Measurements from ENCODE around the gene ZNF280D. TPM values are rescaled to one million over a fixed set of nuclear protein-coding genes. Genes with fewer than 3 reads are reported as not detected.
"Not testable (repeated sequence)": the region's sequence is repeated elsewhere in the genome, so short reads cannot be mapped to it uniquely, and the experiment has no call there.

The ZNF280D gene, protein sequence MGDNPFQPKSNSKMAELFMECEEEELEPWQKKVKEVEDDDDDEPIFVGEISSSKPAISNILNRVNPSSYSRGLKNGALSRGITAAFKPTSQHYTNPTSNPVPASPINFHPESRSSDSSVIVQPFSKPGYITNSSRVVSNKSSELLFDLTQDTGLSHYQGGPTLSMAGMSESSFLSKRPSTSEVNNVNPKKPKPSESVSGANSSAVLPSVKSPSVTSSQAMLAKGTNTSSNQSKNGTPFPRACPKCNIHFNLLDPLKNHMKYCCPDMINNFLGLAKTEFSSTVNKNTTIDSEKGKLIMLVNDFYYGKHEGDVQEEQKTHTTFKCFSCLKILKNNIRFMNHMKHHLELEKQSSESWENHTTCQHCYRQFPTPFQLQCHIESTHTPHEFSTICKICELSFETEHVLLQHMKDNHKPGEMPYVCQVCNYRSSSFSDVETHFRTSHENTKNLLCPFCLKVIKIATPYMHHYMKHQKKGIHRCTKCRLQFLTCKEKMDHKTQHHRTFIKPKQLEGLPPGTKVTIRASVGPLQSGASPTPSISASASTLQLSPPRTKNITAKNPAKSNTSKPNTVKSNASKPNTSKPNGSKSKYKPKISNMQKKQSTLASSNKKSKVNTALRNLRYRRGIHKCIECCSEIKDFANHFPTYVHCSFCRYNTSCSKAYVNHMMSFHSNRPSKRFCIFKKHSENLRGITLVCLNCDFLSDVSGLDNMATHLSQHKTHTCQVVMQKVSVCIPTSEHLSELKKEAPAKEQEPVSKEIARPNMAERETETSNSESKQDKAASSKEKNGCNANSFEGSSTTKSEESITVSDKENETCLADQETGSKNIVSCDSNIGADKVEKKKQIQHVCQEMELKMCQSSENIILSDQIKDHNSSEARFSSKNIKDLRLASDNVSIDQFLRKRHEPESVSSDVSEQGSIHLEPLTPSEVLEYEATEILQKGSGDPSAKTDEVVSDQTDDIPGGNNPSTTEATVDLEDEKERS
- 10 to 100 TPM; 41.5 to 55.7 (median 54.4) TPM for polyA plus RNA-seq (ENCODE audit: insufficient read length in 4 of 4)

DNA sequence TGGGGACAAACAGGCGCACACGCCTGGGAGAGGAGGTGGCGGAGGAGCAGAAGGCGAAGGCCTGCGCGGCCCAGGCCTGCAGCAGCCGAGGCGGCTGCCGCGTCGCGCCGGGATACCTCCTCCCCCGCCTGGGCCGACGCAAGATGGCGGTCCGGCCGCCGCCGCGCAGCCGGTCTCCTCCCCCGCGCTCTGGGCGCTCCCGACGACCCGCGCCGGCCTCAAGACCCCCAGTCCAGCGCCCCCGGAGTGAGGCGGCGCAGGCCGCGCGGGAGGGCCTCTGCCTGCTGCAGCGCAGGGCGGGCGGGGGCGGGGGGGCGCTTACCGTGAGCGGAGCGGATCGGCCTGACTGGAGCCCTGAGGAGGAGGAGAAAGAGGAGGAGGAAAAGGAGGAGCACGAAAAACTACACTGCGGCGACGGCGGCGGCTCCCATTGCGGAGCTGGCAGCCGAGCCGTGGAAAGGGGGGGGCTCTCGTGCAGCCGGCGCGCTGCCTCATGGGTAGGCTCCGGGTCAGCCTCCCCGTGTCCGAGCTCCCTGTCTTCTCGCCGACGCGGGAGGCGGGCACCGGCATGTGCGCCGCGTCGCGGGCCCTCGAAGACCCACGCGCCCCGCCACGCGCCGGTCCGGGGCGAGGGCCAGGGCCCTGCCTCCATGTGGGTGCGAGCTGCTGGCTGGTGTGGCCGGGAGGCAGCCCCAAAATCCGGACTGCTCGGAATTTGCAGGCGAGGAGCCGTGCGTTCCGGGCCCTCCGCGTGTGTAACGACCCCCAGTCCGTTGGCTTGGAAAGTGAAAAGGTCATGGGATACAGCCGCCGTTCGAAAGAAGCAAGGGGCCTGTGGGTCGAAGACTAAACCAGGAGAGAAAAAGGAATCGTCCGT, at the start of gene ZNF280D:
Gene ZNF280D (minus strand): TSS at position 374 of the 877 bp plus-strand sequence. CDS start 26,400 bp downstream, outside the sequence.
- DNase-seq (ENCODE audit: low read depth in 4 of 4, low spot score in 3 of 4): peak; percentile 76 to 80 (median 78)

DNA sequence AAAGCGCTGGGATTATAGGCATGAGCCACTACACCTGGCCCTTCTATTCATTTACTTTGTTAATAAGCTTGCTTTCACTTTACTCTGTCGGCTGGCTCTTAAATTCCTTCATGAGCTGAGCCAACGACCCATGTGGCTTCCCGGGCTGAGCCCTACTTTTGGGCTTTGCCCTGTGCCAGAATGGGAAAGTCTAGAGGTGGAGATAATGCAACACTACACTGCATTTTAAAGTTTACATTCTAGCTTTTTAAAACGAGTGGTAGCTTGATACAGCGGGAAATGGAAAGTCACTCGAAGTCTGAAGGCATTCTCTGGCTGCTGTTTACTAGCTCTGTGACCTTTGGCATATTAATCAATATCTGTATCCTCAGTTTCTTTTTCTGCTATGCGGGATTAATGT, 49.0 kb upstream of the ZNF280D start:
- no peak for DNase-seq (ENCODE audit: low read depth in 4 of 4, low spot score in 3 of 4)

DNA sequence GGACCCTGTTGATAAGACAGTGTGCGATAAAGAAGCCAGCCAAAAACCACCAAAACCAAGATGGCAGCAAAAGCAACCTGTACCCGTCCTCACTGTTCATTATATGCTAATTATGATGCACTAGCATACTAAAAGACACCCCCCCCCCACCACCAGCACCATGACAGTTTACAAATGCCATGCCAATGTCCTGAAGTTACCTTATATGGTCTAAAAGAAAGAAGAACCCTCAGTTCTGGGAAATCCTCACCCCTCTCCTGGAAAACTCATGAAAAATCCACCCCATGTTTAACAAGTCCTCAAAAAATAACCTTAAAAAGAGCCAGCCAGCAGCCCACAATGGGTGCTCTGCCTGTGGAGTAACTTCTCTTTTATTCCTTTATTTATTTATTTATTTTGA, 48.4 kb upstream of the ZNF280D start:
- DNase-seq (ENCODE audit: low read depth in 4 of 4, low spot score in 3 of 4): no peak

DNA sequence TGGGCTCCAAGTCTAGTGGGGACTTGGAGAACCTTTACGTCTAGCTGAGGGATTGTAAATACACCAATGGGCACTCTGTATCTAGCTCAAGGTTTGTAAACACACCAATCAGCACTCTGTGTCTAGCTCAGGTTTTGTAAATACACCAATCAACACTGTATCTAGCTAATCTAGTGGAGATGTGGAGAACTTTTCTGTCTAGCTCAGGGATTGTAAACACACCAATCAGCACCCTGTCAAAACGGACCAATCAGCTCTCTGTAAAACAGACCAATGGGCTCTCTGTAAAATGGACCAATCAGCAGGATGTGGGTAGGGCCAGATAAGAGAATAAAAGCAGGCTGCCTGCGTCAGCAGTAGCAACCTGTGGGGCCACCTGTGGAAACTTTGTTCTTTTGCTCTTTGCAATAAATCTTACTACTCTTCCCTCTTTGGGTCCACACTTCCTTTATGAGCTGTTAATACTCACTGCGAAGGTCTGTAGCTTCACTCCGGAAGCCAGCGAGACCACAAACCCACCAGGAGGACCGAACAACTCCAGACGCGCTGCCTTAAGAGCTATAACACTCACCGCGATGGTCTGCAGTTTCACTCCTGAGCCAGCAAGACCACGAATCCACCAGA, 46.9 kb upstream of the ZNF280D start:
- DNase-seq (ENCODE audit: low read depth in 4 of 4, low spot score in 3 of 4): not testable (repeated sequence)

DNA sequence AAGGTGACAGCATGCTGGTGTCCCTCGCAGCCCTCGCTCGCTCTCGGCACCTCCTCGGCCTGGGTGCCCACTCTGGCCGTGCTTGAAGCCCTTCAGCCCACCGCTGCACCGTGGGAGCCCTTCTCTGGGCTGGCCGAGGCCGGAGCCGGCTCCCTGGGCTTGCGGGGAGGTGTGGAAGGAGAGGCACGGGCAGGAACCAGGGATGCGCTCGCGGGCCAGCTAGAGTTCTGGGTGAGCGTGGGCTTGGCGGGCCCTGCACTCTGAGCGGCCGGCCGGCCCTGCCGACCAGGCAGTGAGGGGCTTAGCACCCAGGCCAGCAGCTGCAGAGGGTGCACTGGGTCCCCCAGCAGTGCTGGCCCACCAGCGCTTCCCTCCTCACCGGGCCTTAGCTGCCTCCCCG, 46.1 kb upstream of the ZNF280D start:
- not testable (repeated sequence) for DNase-seq (ENCODE audit: low read depth in 4 of 4, low spot score in 3 of 4)

DNA sequence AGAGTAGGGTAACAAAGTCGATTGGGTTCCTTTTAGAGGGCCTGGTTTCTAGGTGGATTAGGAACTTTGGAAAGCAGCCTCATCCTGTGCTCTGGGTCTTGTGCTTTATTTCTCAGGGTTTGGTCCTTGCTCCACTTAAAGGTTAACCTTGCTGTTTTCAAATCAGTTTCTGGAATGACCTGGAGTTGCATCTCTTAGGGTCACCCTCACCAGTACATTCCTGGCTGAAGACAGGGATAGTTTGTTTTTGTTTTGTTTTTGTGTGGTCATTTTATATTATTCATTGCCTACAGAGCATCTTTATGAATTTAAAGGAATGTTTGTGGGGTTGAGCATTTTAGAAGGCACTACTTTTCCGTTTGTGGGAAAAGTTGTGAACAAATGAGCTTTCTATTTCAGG, 45.5 kb upstream of the ZNF280D start:
- DNase-seq (ENCODE audit: low read depth in 4 of 4, low spot score in 3 of 4): no peak

DNA sequence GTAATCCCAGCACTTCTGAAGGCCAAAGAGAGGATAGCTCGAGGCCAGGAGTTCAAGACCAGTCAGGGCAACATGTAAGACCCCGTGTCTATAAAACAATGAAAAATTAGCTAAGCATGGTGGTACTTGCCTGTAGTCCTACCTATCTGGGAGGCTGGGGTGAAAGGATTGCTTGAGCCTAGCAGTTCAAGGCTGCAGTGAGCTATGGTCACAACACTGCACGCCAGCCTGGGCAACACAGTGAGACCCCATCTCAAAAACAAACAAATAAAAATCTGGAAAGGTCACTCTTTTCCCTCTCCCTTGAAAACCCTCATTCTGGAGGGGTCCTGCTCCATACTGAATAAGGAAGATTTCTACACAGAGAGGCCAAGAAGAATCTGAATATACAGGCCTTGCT, 43.5 kb upstream of the ZNF280D start:
- no peak for DNase-seq (ENCODE audit: low read depth in 4 of 4, low spot score in 3 of 4)

DNA sequence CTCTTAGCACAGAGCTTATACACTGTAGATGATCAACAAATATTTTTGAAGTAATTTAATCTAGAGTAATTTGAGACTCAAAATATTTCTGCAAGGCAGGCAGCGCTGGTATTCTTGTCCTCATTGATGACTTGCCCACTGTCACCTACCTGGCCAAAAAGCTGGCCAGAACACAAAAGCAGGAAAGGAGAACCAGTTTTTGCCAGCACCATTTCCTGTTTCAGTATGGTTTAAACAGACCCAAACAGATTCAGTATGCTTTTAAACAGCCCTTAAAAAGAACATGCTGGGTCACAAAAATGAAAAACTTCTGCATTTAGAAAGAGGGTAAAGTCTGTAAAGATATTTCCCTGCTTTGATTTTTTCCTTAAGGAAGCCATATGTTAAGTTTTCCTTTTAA, 42.3 kb upstream of the ZNF280D start:
- no peak for DNase-seq (ENCODE audit: low read depth in 4 of 4, low spot score in 3 of 4)

DNA sequence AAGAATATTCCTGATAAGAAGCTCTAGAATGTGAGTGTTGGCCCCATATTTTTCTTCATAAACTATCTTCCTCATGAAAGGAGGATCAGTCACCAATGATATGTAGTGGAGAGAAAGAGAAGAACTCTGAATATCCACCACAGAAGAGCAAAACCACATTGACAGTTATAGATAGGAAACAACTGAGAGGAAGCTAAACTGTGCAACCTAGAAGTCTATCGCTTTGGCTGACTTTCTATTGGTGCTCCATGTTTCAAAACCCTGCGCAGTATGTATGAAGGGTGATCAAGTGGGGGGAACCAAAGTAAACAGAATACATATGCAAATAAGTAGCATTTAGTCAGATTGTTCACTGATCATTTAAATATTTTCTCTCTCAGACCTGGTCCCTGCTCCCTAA, 41.0 kb upstream of the ZNF280D start:
- DNase-seq (ENCODE audit: low read depth in 4 of 4, low spot score in 3 of 4): no peak

DNA sequence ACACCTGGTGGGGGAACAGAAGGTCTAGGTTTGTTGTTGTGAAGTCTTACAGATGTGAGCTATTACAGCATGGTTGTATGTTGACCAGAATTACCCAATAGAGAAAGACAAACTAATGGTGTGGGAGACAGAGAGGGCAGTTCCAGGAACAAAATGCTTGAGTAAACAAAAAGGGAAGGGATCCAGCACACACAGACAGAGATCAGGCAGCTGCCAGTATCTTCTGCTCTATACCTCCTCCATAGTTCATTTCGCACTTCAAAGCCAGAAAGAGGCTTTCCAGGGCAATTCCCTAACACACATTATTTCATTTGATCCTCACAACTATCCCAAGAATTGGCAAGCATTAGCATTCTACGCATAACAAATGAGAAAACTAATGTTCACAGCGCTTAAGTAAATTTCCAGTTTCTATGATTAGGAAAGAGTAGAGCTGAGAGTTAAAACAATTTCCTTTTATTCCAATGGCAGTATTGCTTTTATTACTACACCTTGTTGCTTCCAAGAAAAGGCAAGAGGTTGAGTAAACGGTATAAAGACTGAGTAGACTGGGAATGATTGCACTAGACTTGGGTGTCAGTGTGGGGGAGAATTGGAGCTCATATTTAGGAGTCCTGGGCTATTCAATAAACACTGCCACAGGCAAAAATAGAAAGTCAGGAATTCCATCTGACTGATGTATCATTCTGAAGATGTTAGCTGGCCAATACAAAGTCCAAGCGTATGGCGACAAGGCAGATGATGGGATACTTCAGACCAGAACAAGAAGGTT, 39.7 kb upstream of the ZNF280D start:
- peak in 1 of 4 donors; percentile 6 for DNase-seq (ENCODE audit: low read depth in 4 of 4, low spot score in 3 of 4)

DNA sequence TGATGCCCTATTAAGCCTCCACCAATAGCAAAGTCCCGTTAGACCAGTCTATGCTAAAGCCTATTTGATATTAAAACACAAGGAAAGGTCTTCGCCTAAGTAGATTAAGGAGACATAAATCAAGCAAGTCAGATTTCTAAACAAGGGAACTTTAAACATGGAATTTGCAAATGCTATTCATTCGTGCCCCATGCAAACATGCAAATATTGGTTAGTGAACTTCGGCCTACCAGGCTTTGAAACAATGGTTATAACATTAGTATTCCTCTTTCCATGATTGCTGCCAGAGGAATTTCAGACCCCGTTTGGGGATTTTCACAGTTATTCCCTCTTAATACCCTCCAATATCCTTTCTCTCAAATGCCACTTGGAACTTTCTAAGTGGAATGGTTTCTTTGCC, 36.9 kb upstream of the ZNF280D start:
- no peak for DNase-seq (ENCODE audit: low read depth in 4 of 4, low spot score in 3 of 4)

DNA sequence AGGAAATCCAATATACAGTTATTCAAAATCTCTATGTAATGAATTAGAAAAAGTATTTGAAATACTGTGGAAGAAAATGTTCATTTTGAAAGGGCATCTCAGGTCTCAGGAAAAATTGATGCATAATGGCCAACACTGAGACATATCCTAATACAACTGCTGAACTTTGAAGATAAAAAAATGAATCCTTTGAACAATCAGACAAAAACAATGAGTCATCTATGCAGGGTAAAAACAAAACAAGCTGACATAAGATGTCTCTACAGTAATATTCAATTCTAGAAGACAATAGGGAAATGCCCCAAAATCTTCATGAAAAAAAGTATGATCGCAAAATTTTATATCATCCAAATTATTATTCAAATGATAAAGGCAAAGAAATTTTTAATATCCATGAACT, 34.0 kb upstream of the ZNF280D start:
- no peak for DNase-seq (ENCODE audit: low read depth in 4 of 4, low spot score in 3 of 4)

DNA sequence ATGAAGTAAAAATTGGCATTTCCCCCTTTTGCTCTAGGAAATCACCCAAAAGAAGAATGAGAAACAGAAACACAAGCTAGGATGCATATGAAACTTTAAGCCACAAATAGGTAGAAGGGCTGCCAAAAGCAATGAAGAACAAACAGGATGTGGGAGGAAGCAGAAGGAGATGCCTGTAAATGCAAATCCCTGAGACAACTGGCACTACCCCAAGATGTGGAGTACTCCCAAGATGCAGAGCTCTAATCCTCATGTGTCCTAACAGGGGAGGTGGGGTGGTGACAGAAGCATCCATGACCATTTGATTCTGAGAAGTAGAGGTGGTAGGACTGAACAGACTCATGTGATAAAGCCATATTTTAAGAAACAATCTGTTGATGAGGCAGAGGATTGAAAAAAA, 31.9 kb upstream of the ZNF280D start:
- no peak for DNase-seq (ENCODE audit: low read depth in 4 of 4, low spot score in 3 of 4)

DNA sequence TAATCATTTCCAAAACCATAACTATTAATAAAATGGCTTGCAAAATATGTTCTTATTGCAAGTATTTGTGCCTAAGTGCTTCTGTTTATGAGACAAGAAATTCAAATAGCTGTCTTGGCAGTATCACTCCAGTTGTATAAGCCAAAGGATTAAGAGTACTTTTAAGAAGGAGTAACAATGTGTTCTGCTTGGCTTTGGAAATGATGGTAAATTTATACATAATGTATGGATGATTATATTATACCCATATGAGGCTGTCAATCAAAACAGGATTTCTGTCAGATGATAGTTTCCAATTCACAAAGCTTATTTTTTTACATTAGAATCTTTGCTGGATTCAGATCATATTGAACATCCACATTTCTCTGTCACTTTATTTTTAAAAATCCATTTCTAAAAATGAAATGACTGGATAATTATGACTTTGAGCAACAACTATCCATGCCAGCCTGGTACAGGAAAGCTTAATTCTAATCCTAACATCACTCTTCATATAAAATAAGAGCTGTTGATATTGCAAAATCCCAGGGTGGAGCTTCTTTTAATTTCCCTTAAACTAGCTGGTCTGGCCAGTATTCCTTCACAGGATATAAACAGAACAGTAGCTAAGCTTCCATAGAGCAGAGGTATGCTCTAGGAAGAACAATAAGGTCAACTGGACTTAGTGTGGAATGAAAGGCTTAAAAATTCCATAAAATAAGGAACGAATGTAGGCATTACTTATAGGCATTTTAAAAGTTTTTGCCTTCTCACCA, 30.0 kb upstream of the ZNF280D start:
- no peak for DNase-seq (ENCODE audit: low read depth in 4 of 4, low spot score in 3 of 4)

DNA sequence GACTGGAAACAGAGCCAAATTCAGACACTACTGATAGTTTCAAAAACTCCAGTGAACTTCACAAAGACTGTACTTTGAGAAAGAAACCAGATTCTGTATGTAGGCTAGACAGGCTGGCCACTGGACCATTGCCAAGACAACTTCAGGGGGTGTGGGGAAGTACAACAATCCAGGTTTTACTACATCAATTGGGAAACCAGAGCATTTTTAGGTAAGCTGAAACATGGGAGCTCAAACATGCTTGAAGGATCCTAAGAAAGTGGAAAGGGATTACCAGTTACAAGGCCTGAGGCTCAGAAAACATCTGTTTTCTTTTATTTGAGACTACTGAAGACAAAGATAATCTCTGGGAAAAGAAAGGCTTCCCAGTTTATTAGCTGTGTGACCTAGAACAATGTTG, 26.9 kb upstream of the ZNF280D start:
- no peak for DNase-seq (ENCODE audit: low read depth in 4 of 4, low spot score in 3 of 4)

DNA sequence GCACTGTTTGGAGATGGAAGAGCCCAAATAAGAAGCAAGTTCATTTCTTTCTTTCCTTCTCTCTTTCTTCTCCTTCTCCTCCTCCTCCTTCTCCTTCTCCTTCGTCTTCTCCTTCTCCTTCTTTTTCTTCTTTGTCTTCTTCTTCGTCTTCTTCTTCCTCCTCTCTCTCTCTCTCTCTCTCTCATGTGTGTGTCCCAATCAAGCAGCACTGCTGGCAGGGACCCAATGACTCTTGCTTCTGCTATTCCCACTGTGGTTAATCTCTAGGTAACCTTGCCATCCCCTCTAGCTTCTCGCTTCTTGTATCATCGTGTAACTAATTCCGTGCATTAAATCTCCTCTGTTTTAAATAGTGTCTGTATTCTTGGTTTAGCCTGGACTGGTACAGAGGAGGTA, 26.1 kb upstream of the ZNF280D start:
- DNase-seq (ENCODE audit: low read depth in 4 of 4, low spot score in 3 of 4): no peak

DNA sequence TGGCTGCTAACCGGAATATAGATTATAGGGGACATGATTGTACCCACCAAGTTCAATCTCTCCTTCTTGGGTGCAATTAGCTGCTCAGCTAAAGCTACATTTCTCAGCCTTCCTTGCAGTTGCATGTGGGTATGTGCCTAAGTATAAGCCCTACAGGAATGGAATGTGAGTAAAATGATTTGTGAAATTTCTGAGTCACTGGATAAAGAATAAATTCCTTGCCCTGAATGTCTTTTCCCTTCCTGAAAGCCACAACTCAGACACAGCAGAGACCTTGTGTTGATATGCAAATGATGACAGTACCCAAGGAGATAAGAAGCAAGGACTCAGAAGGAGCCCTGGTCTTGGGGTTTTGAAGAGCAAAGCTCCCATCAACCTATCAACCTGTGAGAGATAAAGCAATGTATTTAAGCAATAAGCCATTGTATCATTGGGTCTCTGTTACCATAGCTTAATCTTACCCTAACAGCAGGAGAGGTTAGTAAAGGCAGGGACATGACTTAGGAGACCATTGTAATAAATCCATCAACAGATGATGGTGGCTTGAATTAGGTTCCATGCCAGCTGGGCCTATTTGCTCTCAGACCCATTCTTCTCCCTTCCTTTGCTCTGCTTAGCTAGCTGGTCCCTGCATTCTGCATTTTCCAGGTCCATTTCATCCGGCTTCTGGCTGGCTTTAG, 25.6 kb upstream of the ZNF280D start:
- DNase-seq (ENCODE audit: low read depth in 4 of 4, low spot score in 3 of 4): no peak

DNA sequence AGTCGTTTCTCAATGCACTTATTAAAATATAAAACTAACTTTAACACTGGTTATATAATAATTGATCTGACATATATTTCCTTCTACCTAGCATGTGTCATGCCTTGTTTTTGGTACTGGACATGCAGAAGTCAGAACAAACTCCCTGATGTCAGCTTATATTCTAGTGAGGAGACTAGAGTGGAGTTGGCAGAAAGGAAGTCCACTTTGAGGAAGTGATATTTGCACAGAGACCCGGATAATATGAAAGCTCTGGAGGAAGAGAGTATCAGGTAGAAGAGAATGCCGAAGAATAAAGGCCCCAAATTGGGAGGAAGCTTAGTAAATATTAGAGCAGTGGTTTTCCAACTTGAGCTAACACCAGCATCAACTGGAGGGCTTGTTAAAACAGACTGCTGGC, 24.6 kb upstream of the ZNF280D start:
- no peak for DNase-seq (ENCODE audit: low read depth in 4 of 4, low spot score in 3 of 4)

Measured in left renal pelvis (tissue), 4 donors.